Measurements from ENCODE around the gene MST1.

DNA sequence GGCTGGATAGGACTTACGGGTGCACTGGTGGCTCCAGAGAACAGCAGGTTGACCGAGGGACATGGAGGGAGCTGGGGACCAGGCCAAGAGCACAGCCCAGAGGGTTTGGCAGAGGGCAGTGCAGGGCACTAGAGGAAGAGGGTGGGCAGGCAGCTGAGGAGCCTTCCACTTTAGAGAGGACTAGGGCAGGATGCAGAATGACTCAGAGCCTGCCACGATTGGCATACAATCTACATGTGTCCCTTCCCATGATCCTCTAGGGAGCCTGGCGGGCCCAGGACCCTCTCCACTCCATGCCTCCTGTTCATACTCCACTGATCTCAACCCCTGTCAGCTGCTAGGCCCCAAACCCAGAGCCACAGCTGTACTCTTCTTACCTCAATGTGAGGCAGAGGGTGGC is 29.5 kb downstream of the MST1 start:
- no peak for TF ChIP-seq CTCF (IDR thresholded peaks at IDR 0.05)
- TF ChIP-seq CDX4 (CRISPR knock-in tag; IDR thresholded peaks at IDR 0.05; ENCODE audit: borderline replicate concordance), result no peak
- no peak for TF ChIP-seq ZNF423 (CRISPR knock-in tag; IDR thresholded peaks at IDR 0.05)
- no peak for TF ChIP-seq PRRX2 (CRISPR knock-in tag; IDR thresholded peaks at IDR 0.05)
- no peak for TF ChIP-seq TCF7 (CRISPR knock-in tag; IDR thresholded peaks at IDR 0.05; ENCODE audit: low read depth)
- TF ChIP-seq, protein P1, sequence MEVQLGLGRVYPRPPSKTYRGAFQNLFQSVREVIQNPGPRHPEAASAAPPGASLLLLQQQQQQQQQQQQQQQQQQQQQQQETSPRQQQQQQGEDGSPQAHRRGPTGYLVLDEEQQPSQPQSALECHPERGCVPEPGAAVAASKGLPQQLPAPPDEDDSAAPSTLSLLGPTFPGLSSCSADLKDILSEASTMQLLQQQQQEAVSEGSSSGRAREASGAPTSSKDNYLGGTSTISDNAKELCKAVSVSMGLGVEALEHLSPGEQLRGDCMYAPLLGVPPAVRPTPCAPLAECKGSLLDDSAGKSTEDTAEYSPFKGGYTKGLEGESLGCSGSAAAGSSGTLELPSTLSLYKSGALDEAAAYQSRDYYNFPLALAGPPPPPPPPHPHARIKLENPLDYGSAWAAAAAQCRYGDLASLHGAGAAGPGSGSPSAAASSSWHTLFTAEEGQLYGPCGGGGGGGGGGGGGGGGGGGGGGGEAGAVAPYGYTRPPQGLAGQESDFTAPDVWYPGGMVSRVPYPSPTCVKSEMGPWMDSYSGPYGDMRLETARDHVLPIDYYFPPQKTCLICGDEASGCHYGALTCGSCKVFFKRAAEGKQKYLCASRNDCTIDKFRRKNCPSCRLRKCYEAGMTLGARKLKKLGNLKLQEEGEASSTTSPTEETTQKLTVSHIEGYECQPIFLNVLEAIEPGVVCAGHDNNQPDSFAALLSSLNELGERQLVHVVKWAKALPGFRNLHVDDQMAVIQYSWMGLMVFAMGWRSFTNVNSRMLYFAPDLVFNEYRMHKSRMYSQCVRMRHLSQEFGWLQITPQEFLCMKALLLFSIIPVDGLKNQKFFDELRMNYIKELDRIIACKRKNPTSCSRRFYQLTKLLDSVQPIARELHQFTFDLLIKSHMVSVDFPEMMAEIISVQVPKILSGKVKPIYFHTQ (CRISPR knock-in tag; IDR thresholded peaks at IDR 0.05), result no peak
- TF ChIP-seq FOXJ3 (CRISPR knock-in tag; IDR thresholded peaks at IDR 0.05; ENCODE audit: borderline replicate concordance), result no peak
- TF ChIP-seq, protein P2, sequence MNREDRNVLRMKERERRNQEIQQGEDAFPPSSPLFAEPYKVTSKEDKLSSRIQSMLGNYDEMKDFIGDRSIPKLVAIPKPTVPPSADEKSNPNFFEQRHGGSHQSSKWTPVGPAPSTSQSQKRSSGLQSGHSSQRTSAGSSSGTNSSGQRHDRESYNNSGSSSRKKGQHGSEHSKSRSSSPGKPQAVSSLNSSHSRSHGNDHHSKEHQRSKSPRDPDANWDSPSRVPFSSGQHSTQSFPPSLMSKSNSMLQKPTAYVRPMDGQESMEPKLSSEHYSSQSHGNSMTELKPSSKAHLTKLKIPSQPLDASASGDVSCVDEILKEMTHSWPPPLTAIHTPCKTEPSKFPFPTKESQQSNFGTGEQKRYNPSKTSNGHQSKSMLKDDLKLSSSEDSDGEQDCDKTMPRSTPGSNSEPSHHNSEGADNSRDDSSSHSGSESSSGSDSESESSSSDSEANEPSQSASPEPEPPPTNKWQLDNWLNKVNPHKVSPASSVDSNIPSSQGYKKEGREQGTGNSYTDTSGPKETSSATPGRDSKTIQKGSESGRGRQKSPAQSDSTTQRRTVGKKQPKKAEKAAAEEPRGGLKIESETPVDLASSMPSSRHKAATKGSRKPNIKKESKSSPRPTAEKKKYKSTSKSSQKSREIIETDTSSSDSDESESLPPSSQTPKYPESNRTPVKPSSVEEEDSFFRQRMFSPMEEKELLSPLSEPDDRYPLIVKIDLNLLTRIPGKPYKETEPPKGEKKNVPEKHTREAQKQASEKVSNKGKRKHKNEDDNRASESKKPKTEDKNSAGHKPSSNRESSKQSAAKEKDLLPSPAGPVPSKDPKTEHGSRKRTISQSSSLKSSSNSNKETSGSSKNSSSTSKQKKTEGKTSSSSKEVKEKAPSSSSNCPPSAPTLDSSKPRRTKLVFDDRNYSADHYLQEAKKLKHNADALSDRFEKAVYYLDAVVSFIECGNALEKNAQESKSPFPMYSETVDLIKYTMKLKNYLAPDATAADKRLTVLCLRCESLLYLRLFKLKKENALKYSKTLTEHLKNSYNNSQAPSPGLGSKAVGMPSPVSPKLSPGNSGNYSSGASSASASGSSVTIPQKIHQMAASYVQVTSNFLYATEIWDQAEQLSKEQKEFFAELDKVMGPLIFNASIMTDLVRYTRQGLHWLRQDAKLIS (CRISPR knock-in tag; IDR thresholded peaks at IDR 0.05; ENCODE audit: borderline replicate concordance), result no peak
- no peak for TF ChIP-seq E2F4 (CRISPR knock-in tag; IDR thresholded peaks at IDR 0.05; ENCODE audit: borderline replicate concordance, low read depth)
- TF ChIP-seq ZNF671 (CRISPR knock-in tag; IDR thresholded peaks at IDR 0.05), result no peak
- TF ChIP-seq CREB1 (CRISPR knock-in tag; IDR thresholded peaks at IDR 0.05), result no peak

Data from WTC11 (cell line).